Heart left ventricle (tissue), 16 donors: ENCODE data around the gene GPHA2. TPM values are rescaled to one million over a fixed set of nuclear protein-coding genes. Genes with fewer than 3 reads are reported as not detected.

Experiments used
- ATAC-seq, 4 donors: fragments of 200-7000 bp; cut with Tn5 transposase; one replicate each; pipeline ENCODE4 v1.9.1; 2020 to 2022; ENCODE audit warnings: moderate library complexity in 4 of 4, mild to moderate bottlenecking in 3 of 4, moderate number of reproducible peaks in 1 of 4
- DNase-seq, 5 donors: peaks; one replicate each; pipeline ENCODE4 v3.0.0-alpha.2; 2020
- H3K27ac ChIP-seq, 12 donors: fragments of 200-600 bp; sonication (generic) in 4 of 12; one replicate each; pipeline versions ENCODE4 v1.5.0 to v1.8.0; 2016 to 2022; ENCODE audit warnings: mild to moderate bottlenecking in 2 of 12
- H3K27me3 ChIP-seq, 9 donors: fragments of 200-600 bp; sonication (generic) in 2 of 9; one replicate each; pipeline versions ENCODE4 v1.5.1 to v1.8.0; 2016 to 2022; ENCODE audit warnings: mild to moderate bottlenecking in 3 of 9
- H3K36me3 ChIP-seq, 9 donors: fragments of 200-600 bp; sonication (generic) in 2 of 9; one replicate each; pipeline versions ENCODE4 v1.5.0 to v1.8.0; 2018 to 2022; ENCODE audit warnings: mild to moderate bottlenecking in 2 of 9
- H3K4me1 ChIP-seq, 12 donors: fragments of 200-600 bp; sonication (generic) in 4 of 12; one replicate each; pipeline versions ENCODE4 v1.5.0 to v1.8.0; 2016 to 2022; ENCODE audit warnings: mild to moderate bottlenecking in 3 of 12
- H3K4me3 ChIP-seq, 12 donors: fragments of 200-600 bp; sonication (generic) in 4 of 12; one replicate each; pipeline versions ENCODE4 v1.5.0 to v1.8.0; 2017 to 2022; ENCODE audit warnings: mild to moderate bottlenecking in 9 of 12, moderate library complexity in 4 of 12
- H3K9me3 ChIP-seq, 12 donors: fragments of 200-600 bp; sonication (generic) in 4 of 12; one replicate each; pipeline versions ENCODE4 v1.5.0 to v1.8.0; 2016 to 2022; ENCODE audit warnings: mild to moderate bottlenecking in 1 of 12
- POLR2A ChIP-seq, 2 donors: fragments of 450-650 bp; IDR thresholded peaks; one replicate each; pipeline ENCODE4 v1.6.1; 2017; ENCODE audit warnings: antibody characterized with exemption in 2 of 2, mild to moderate bottlenecking in 2 of 2, moderate library complexity in 2 of 2
- WGBS, 4 donors: extraction: QIAGEN DNeasy Blood & Tissue Kit in 2 of 4; methylation state at CpG; one replicate each; pipeline versions ENCODE4 v1.1.5 to v1.1.7; 2013 to 2018; 5-methylcytosine and 5-hydroxymethylcytosine counted together
- intact Hi-C, 10 donors: fragments of 100-400 bp; cut with DNase I; formaldehyde crosslinking; loops; one replicate each; pipeline versions ENCODE4 v1.11.1 to v1.14.2; 2022
- polyA plus RNA-seq, 2 donors: library from polyadenylated mRNA; stranded (reverse); fragments of 200-250 nt; gene quantifications; one replicate each; pipeline ENCODE4 v1.2.3, GENCODE V29; 2013
- total RNA-seq, 9 donors: library from RNA; depleted of rRNA in 2 of 9; stranded (reverse); fragments of >200 nt in 2 of 9; fragmentation: NEBNext Ultra II Directional in 3 of 9; extraction: Animal tissue kit (Norgen Biotek cat#: 25700) in 3 of 9; gene quantifications; one replicate each; pipeline versions ENCODE4 v1.1.0 to v1.2.4, GENCODE V29; 2016 to 2023
- TF ChIP-seq, protein P1 (sequence below), 12 donors: fragments of 200-600 bp; sonication (generic) in 4 of 12; IDR thresholded peaks; one replicate each; pipeline versions ENCODE4 v1.5.0 to v1.8.0; 2018 to 2022; ENCODE audit warnings: antibody characterized with exemption in 12 of 12, mild to moderate bottlenecking in 5 of 12
- donor health status: ischemic (EF 13 %, LVEDD 7.1; RV severe dilation, severe dysfunction).
- donor health status: healthy with polysubstance abuse.
- donor health status: DM: no; HTN: yes; CAD: no.
- donor health status: DM: no; HTN: no; CAD: no.
- donor health status: ischemic (EF 25% LVEDD 6.9; RV normal size, moderate dysfunction).
- donor health status: ischemic (EF 25% LVEDD 5.7; RV mildly dilated, moderate dysfunction).
- donor health status: healthy.
- donor health status: DM: yes; HTN: yes; CAD: no.
- donor health status: ischemic (EF 35%, LVEDD 5.7; RV mildly dilated, moderate dysfunction).
- donor health status: nonischemic (EF 11% LVEDD 7.7; RV severe dilation, severe dysfunction).
- donor health status: DM: yes; HTN: yes; CAD: no.
- donor health status: PGD.
- donor health status: ischemic (EF 29% LVEDD 5.4; RV normal size, mild dysfunction).
- donor health status: nonischemic (EF 23%, LVEDD 6.1; RV moderate dilation, normal function).

The GPHA2 gene
- total and polyA plus RNA-seq, 11 donors, result 0.48 TPM; not detected in 10

DNA sequence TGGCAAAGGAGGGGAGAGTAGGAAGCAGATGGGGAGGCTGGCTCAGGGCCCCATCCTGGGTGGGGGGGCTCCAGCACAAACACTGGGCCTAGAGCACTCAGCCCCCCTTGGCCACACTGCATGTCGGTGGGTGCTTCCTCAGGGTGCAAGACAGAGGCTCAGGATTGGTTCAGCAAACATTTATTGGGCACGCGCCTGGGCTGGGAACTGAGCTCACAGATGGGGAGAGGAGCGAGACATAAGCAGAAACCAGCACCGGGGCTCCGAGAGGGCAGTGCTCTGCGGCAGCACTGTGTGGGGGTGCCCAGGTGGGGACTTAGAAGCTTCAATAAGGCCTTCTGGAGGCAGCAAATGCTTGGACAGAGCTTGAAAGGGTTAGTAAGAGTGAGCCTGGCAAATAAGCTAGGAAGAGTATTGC is 45.2 kb downstream of the GPHA2 start:
- H3K36me3 ChIP-seq, result peaks cover 0 to 9% (median 6%) of the 10 kb centered on the region in 9 donors
- H3K27me3 ChIP-seq, result no peaks in the 10 kb centered on the region
- peaks cover 0 to 65% (median 22%) of the 10 kb centered on the region in 12 donors for H3K4me1 ChIP-seq
- 86 to 91% (median 90%) methylated on average over 7 of the region's 7 CpGs for WGBS, 4 donors
- intact Hi-C loops, result loop anchor here in 2 of 10 donors (5.0 kb wide), 2 partner anchors 98 to 103 kb away; no protein-coding TSS in a partner anchor
- no peaks in the 10 kb centered on the region for H3K9me3 ChIP-seq
- TF ChIP-seq, protein P1, sequence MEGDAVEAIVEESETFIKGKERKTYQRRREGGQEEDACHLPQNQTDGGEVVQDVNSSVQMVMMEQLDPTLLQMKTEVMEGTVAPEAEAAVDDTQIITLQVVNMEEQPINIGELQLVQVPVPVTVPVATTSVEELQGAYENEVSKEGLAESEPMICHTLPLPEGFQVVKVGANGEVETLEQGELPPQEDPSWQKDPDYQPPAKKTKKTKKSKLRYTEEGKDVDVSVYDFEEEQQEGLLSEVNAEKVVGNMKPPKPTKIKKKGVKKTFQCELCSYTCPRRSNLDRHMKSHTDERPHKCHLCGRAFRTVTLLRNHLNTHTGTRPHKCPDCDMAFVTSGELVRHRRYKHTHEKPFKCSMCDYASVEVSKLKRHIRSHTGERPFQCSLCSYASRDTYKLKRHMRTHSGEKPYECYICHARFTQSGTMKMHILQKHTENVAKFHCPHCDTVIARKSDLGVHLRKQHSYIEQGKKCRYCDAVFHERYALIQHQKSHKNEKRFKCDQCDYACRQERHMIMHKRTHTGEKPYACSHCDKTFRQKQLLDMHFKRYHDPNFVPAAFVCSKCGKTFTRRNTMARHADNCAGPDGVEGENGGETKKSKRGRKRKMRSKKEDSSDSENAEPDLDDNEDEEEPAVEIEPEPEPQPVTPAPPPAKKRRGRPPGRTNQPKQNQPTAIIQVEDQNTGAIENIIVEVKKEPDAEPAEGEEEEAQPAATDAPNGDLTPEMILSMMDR (IDR thresholded peaks at IDR 0.05), result no peak
- no peak for TF ChIP-seq POLR2A (IDR thresholded peaks at IDR 0.05)
- H3K4me3 ChIP-seq, result no peak overlapping the region
- ATAC-seq (no peak), DNase-seq (peak in 1 of 5 donors; percentile 42)
- peak overlapping the region in 3 of 12 donors; percentile 29 to 49 (median 49) for H3K27ac ChIP-seq

DNA sequence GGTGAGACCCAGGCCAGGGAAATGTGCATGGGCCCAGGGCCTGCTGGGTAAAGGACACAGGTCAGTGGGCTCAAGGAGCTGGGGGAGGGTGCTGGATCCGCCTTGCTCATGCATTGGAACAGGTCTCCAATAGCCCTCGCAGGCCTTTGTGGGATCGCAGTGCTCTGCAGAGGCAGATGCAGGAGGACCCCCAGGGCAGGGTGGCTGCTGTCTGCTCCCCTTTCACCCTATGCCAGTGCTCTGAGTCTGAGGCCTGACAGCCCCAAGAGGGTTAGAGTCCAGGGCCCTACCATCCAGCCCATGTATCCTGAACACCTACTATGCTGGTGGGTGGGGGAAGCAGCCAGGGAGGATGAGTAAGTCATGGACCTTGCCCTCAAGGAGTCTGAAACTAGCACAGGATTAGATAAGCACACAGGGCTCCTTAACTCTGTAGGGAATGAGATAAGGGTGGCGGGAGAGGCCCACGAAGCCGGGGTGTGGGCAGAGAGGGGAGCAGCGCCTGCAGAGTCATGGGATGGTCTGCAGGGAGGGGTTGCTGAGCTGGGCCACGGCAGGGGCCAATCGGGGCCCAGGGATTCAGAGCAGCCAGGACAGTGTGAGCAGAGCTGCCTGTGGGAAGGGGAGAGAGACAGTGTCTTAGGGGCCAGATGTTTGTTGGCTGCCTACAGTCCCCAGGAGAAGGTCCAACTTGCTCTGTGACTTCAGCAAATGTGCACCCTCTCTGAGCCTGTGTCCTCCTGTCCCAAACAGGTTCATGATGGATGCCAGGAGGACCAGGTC is 46.8 kb downstream of the GPHA2 start:
- Histone ChIP-seq H3K36me3 (no peaks in the 10 kb centered on the region), H3K27ac (no peak overlapping the region), H3K4me1 (peaks cover 0 to 58% (median 20%) of the 10 kb centered on the region in 12 donors), H3K9me3 (no peaks in the 10 kb centered on the region), H3K27me3 (no peaks in the 10 kb centered on the region), H3K4me3 (no peak overlapping the region)
- peak in 1 of 5 donors; percentile 48 for DNase-seq
- ATAC-seq, result no peak
- TF ChIP-seq, protein P1 (IDR thresholded peaks at IDR 0.05), result no peak
- no peak for TF ChIP-seq POLR2A (IDR thresholded peaks at IDR 0.05)
- WGBS, 4 donors, result 61 to 71% (median 61%) methylated on average over 8 to 9 of the region's 9 CpGs
- intact Hi-C loops, result no loop called here

DNA sequence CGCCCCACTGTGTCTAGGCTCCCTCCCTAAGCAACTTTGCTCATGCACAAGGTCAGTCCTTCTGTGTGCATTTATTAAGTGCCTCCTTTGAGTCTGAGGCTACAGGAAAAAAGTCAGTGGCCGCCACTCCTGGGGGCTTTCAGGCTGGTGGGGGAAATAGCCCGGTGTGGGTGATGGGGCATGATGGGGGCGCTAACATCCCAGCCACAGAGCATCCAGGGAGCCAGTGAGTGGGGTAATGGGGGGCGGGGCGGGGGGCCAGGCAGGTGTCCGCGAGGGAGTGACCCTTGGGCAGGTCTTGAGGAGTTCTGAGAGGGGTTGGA is 47.3 kb downstream of the GPHA2 start:
- Histone ChIP-seq H3K9me3 (no peaks in the 10 kb centered on the region), H3K36me3 (no peaks in the 10 kb centered on the region), H3K4me3 (peak overlapping the region in 7 of 12 donors; percentile 24 to 49 (median 43)), H3K27me3 (no peaks in the 10 kb centered on the region), H3K27ac (peak overlapping the region in 8 of 12 donors; percentile 23 to 68 (median 62)), H3K4me1 (peaks cover 0 to 52% (median 19%) of the 10 kb centered on the region in 12 donors)
- DNase-seq (peak in 2 of 5 donors; percentile 26 to 53), ATAC-seq (peak in 1 of 4 donors; percentile 1)
- 66 to 74% (median 72%) methylated on average over 8 of the region's 8 CpGs for WGBS, 4 donors
- intact Hi-C loops, result no loop called here
- TF ChIP-seq POLR2A (IDR thresholded peaks at IDR 0.05), result no peak
- TF ChIP-seq, protein P1 (IDR thresholded peaks at IDR 0.05), result no peak

DNA sequence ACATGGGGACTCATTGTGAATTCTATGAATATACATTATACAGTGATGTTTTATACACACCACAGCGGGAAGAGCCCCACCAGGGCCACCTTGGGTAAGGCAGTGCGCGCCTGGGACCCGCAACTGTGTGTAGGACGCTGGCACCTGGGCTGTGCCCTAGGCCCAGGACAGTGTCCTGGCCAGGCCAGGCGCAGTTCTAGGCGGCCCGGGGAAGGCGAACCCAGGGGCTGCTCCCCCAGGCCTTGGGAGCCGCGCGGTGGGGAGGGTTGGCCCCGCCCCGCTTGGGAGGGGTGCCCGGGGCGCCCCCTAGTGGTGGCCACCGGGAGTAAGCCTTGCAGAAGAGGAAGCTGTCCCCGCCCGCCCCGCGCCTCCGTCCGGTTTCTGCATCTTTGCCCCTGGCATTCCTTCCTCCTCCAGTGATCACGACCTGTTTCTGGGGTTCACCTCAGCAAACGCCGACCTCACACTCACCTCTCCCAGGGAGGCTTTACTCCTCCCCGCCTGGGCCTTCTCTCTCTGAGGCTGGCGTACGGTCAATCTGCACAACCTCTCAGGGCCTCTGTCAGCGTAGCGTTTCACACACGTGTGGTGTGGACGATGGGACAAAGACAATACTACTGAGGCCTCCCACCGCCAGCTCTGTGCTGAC is 47.8 kb downstream of the GPHA2 start:
- H3K27ac ChIP-seq, result peak overlapping the region in 11 of 12 donors; percentile 23 to 70 (median 63)
- intact Hi-C loops, result no loop called here
- peaks cover 0 to 47% (median 16%) of the 10 kb centered on the region in 12 donors for H3K4me1 ChIP-seq
- no peaks in the 10 kb centered on the region for H3K9me3 ChIP-seq
- no peaks in the 10 kb centered on the region for H3K36me3 ChIP-seq
- no peaks in the 10 kb centered on the region for H3K27me3 ChIP-seq
- DNase-seq, result peak; percentile 82 to 94 (median 85)
- TF ChIP-seq POLR2A (IDR thresholded peaks at IDR 0.05), result no peak
- TF ChIP-seq, protein P1 (IDR thresholded peaks at IDR 0.05), result peak; percentile 94 to 100 (median 98)
- H3K4me3 ChIP-seq, result peak overlapping the region in 9 of 12 donors; percentile 20 to 49 (median 32)
- ATAC-seq, result peak; percentile 79 to 93 (median 92)
- 16 to 29% (median 16%) methylated on average over 23 to 34 of the region's 34 CpGs for WGBS, 4 donors
